NCI-H524 (cell line): ENCODE data around the gene EIF2AK3.
"Not testable (repeated sequence)": the region's sequence is repeated elsewhere in the genome, so short reads cannot be mapped to it uniquely, and the experiment has no call there.

Experiments
- DNase-seq, 2 experiments: peaks; one replicate each; lab custom pipeline; 2025; lab: John Stamatoyannopoulos, UW

EIF2AK3 gene

GRCh38 chr2:88636026-88636425 lies 8.8 kb upstream of the EIF2AK3 start:
- no peak for DNase-seq

- no peak for DNase-seq
Observed at GRCh38 chr2:88632569-88632968, 5.3 kb upstream of the EIF2AK3 start.

- DNase-seq = no peak
Observed at GRCh38 chr2:88628571-88628939, 1.3 kb upstream of the EIF2AK3 start.

- peak; percentile 82 to 87 for DNase-seq
Observed at GRCh38 chr2:88627856-88628570, 749 bp upstream of the EIF2AK3 start.

- DNase-seq = peak in 1 of 2 experiments; percentile 25
Observed at GRCh38 chr2:88626171-88627054, 851 bp downstream of the EIF2AK3 start.

GRCh38 chr2:88624477-88624876 lies 2.8 kb downstream of the EIF2AK3 start:
- no peak for DNase-seq

- not testable (repeated sequence) for DNase-seq
Observed at GRCh38 chr2:88623831-88624465, 3.3 kb downstream of the EIF2AK3 start.

- DNase-seq = no peak
Observed at GRCh38 chr2:88622307-88622706, 5.0 kb downstream of the EIF2AK3 start.

- no peak for DNase-seq
Observed at GRCh38 chr2:88621432-88621831, 5.8 kb downstream of the EIF2AK3 start.

GRCh38 chr2:88620015-88620414 lies 7.2 kb downstream of the EIF2AK3 start:
- no peak for DNase-seq

- no peak for DNase-seq
Observed at GRCh38 chr2:88615822-88616221, 11.4 kb downstream of the EIF2AK3 start.

- DNase-seq = no peak
Observed at GRCh38 chr2:88614497-88615157, 12.6 kb downstream of the EIF2AK3 start.

- no peak for DNase-seq
Observed at GRCh38 chr2:88613921-88614320, 13.3 kb downstream of the EIF2AK3 start.

- no peak for DNase-seq
Observed at GRCh38 chr2:88608184-88608583, 19.1 kb downstream of the EIF2AK3 start.

GRCh38 chr2:88607416-88607815 lies 19.8 kb downstream of the EIF2AK3 start:
- no peak for DNase-seq

GRCh38 chr2:88606371-88607030 lies 20.8 kb downstream of the EIF2AK3 start:
- DNase-seq = no peak

- no peak for DNase-seq
Observed at GRCh38 chr2:88603146-88603545, 24.1 kb downstream of the EIF2AK3 start.

- no peak for DNase-seq
Observed at GRCh38 chr2:88602022-88602421, 25.2 kb downstream of the EIF2AK3 start.

GRCh38 chr2:88601286-88601685 lies 26.0 kb downstream of the EIF2AK3 start:
- DNase-seq = peak; percentile 48 to 74

GRCh38 chr2:88600038-88600465 lies 27.2 kb downstream of the EIF2AK3 start:
- DNase-seq = peak; percentile 70 to 93

- DNase-seq = no peak
Observed at GRCh38 chr2:88599527-88599926, 27.7 kb downstream of the EIF2AK3 start.

GRCh38 chr2:88597168-88597567 lies 30.1 kb downstream of the EIF2AK3 start:
- peak in 1 of 2 experiments; percentile 59 for DNase-seq
